Osteocyte (in vitro differentiated cells): Measurements from ENCODE around the gene TENM4. TPM values are rescaled to one million over a fixed set of nuclear protein-coding genes. Genes with fewer than 3 reads are reported as not detected.

Experiments used
- DNase-seq: peaks from one replicate; pipeline ENCODE4 v3.0.0; 2021; ENCODE audit warnings: mixed read lengths; ENCODE audit not compliant: unreplicated experiment; ENCODE audit errors: extremely low spot score
- H3K27ac Mint-ChIP-seq: one replicate; pipeline ENCODE4 v1.8.0; 2021; ENCODE audit warnings: mild to moderate bottlenecking, mixed read lengths; ENCODE audit not compliant: unreplicated experiment
- H3K27me3 Mint-ChIP-seq: one replicate; pipeline ENCODE4 v1.8.0; 2021; ENCODE audit warnings: mixed read lengths; ENCODE audit not compliant: unreplicated experiment
- H3K36me3 Mint-ChIP-seq: one replicate; pipeline ENCODE4 v1.8.0; 2021; ENCODE audit warnings: mixed read lengths; ENCODE audit not compliant: unreplicated experiment
- H3K4me1 Mint-ChIP-seq: one replicate; pipeline ENCODE4 v1.8.0; 2021; ENCODE audit warnings: mixed read lengths; ENCODE audit not compliant: unreplicated experiment
- H3K4me3 Mint-ChIP-seq: one replicate; pipeline ENCODE4 v1.8.0; 2021; ENCODE audit warnings: mild to moderate bottlenecking, moderate library complexity, mixed read lengths; ENCODE audit not compliant: unreplicated experiment
- H3K9me3 Mint-ChIP-seq: one replicate; pipeline ENCODE4 v1.8.0; 2021; ENCODE audit warnings: mixed read lengths; ENCODE audit not compliant: unreplicated experiment
- CTCF ChIP-seq: fragments of 200-600 bp; sonication (generic); IDR thresholded peaks from 2 replicates; pipeline ENCODE4 v1.5.0; 2021; ENCODE audit warnings: antibody characterized with exemption, mild to moderate bottlenecking, moderate library complexity
- total RNA-seq: library from RNA; stranded (reverse); gene quantifications from 2 replicates; pipeline ENCODE4 v1.2.1, GENCODE V29; 2021

Gene TENM4
- total RNA-seq, 1 donor from 2014 or later = 74.1 TPM

DNA sequence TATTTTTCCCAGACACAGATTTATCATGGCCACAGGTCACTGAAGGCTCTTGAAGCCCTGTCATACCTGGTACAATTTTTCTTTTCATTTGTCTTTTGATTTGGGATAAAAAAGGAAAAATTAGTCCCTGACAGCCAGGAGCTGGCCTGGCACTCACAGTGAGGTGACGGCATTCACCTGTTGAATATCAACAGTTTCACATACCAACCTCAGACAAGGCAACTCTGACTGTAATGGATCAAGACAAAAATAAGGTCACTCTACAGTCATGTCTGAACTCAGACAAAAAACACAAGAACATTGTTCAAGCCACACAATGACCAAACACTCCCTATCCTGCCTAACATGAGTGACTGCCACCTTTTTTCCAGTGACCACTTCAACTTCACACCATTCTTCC is 392.9 kb downstream of the TENM4 start:
- TF ChIP-seq CTCF = no peak
- DNase-seq = no peak
- Mint-ChIP-seq H3K9me3 (no peaks in the 10 kb centered on the region), H3K4me1 (peaks cover 13% of the 10 kb centered on the region), H3K27ac (no peak overlapping the region), H3K4me3 (no peak overlapping the region), H3K36me3 (no peaks in the 10 kb centered on the region), H3K27me3 (no peaks in the 10 kb centered on the region)

DNA sequence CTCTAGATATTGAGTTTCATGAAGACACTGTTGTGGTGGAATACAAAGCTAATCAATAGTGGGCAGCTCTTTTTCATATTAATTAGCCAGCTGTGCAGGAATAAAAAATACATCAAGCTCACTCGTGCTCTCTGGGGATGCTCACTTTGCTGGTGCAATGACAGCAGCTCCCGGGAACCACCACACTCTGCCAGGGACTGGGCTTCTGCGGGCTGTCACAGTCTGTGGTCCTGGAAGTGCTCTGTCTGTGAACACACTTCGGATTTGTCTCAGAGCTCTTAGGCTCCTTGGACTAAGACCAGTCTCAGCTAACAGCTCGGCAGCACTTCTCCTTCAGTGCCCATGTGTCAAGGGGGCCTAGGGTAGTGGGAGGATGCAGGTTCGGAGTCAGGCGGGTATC is 393.5 kb downstream of the TENM4 start:
- H3K4me3 Mint-ChIP-seq = no peak overlapping the region
- H3K36me3 Mint-ChIP-seq = no peaks in the 10 kb centered on the region
- TF ChIP-seq CTCF = no peak
- peaks cover 13% of the 10 kb centered on the region for H3K4me1 Mint-ChIP-seq
- no peak overlapping the region for H3K27ac Mint-ChIP-seq
- no peaks in the 10 kb centered on the region for H3K9me3 Mint-ChIP-seq
- no peak for DNase-seq
- no peaks in the 10 kb centered on the region for H3K27me3 Mint-ChIP-seq

GRCh38 chr11:79046366-79046765 is 394.5 kb downstream of the TENM4 start:
- Mint-ChIP-seq H3K27ac (no peak overlapping the region), H3K9me3 (no peaks in the 10 kb centered on the region), H3K4me3 (no peak overlapping the region), H3K27me3 (no peaks in the 10 kb centered on the region), H3K4me1 (peaks cover 13% of the 10 kb centered on the region), H3K36me3 (no peaks in the 10 kb centered on the region)
- no peak for TF ChIP-seq CTCF
- no peak for DNase-seq

GRCh38 chr11:79045800-79046304 is 395.0 kb downstream of the TENM4 start:
- TF ChIP-seq CTCF = no peak
- Mint-ChIP-seq H3K36me3 (no peaks in the 10 kb centered on the region), H3K9me3 (no peaks in the 10 kb centered on the region), H3K4me1 (peaks cover 13% of the 10 kb centered on the region), H3K4me3 (no peak overlapping the region), H3K27me3 (no peaks in the 10 kb centered on the region), H3K27ac (no peak overlapping the region)
- no peak for DNase-seq

GRCh38 chr11:79045018-79045799 is 395.6 kb downstream of the TENM4 start:
- no peaks in the 10 kb centered on the region for H3K27me3 Mint-ChIP-seq
- H3K4me1 Mint-ChIP-seq = peaks cover 13% of the 10 kb centered on the region
- no peak overlapping the region for H3K4me3 Mint-ChIP-seq
- no peak for TF ChIP-seq CTCF
- H3K36me3 Mint-ChIP-seq = no peaks in the 10 kb centered on the region
- no peak overlapping the region for H3K27ac Mint-ChIP-seq
- no peak for DNase-seq
- H3K9me3 Mint-ChIP-seq = no peaks in the 10 kb centered on the region
